Mammary epithelial cell (primary cell): Measurements from ENCODE around the gene RAMAC.

Source experiments
- EZH2 ChIP-seq: IDR thresholded peaks from 2 replicates; pipeline ENCODE4 v1.6.1; 2012; ENCODE audit warnings: low read length, inconsistent platforms, borderline replicate concordance
- TF ChIP-seq, protein P1 (sequence below), 2 donors: IDR thresholded peaks in 1 of 2; conservative IDR thresholded peaks in 1 of 2; 2 replicates each; pipeline ENCODE4 v1.5.1; 2011 to 2012; ENCODE audit warnings: inconsistent platforms in 2 of 2, low read length in 2 of 2, mild to moderate bottlenecking in 2 of 2, control low read depth in 1 of 2, low read depth in 1 of 2; ENCODE audit not compliant: insufficient read depth in 1 of 2; ENCODE audit errors: extremely low read depth in 1 of 2

DNA sequence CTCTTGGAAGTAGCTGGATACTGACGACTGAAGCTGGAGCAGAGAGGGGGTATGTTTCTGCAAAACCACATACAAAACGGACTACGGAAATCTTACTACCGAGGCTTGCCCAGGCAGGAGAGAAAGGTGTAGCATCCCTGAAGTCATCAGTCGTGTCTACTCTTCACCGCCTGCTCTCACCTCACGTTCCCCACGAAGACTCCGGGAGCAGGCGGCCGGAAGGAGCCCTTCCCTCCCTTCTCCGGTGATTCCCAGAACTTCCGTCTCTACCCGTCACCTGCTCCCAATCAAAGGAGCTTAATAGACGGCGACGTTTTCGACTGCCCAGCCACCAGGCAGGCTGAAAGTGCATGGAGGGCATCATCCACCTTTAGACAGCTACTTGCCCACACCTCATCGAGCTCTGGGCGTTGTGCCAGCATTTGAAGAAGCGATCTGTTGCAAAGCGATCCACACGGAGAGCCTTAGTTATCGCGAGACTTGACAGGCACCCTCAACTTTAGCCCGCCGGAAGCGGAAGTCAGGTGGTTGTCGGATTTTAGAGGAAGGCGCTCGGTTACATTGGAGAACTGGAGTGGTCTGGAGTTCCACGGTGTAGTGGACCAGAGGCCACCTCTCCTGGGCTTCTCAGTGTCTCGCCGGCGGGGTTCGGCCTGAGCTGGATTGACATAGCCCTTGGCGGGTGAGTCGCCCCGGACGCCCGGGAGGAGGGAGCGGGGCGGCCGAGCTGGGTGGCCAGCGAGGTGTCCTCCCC lies at the start of gene RAMAC:
- TF ChIP-seq EZH2, result no peak
- TF ChIP-seq, protein P1, sequence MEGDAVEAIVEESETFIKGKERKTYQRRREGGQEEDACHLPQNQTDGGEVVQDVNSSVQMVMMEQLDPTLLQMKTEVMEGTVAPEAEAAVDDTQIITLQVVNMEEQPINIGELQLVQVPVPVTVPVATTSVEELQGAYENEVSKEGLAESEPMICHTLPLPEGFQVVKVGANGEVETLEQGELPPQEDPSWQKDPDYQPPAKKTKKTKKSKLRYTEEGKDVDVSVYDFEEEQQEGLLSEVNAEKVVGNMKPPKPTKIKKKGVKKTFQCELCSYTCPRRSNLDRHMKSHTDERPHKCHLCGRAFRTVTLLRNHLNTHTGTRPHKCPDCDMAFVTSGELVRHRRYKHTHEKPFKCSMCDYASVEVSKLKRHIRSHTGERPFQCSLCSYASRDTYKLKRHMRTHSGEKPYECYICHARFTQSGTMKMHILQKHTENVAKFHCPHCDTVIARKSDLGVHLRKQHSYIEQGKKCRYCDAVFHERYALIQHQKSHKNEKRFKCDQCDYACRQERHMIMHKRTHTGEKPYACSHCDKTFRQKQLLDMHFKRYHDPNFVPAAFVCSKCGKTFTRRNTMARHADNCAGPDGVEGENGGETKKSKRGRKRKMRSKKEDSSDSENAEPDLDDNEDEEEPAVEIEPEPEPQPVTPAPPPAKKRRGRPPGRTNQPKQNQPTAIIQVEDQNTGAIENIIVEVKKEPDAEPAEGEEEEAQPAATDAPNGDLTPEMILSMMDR (conservative IDR thresholded peaks at IDR 0.05 in 1 of 2, IDR thresholded peaks at IDR 0.05 in 1 of 2; ENCODE audit: extremely low read depth in 1 of 2, insufficient read depth in 1 of 2, low read depth in 1 of 2, low read length in 2 of 2), result no peak
